Measurements from ENCODE around the gene PLAC8L1.

PLAC8L1 gene

GRCh38 chr5:146047396-146047795, 58.0 kb downstream of the PLAC8L1 start:
- in situ Hi-C loops (cut with MboI; ENCODE audit: low sequenced_read_pairs) = no loop called here

- in situ Hi-C loops (cut with MboI; ENCODE audit: low sequenced_read_pairs) = no loop called here
Observed at GRCh38 chr5:146043722-146044121, 61.7 kb downstream of the PLAC8L1 start.

- in situ Hi-C loops (cut with MboI; ENCODE audit: low sequenced_read_pairs) = no loop called here
Observed at GRCh38 chr5:146042628-146043279, 62.6 kb downstream of the PLAC8L1 start.

- in situ Hi-C loops (cut with MboI; ENCODE audit: low sequenced_read_pairs) = no loop called here
Observed at GRCh38 chr5:146041180-146041789, 64.1 kb downstream of the PLAC8L1 start.

GRCh38 chr5:146040527-146040926, 64.8 kb downstream of the PLAC8L1 start:
- in situ Hi-C loops (cut with MboI; ENCODE audit: low sequenced_read_pairs) = no loop called here

GRCh38 chr5:146039420-146039819, 66.0 kb downstream of the PLAC8L1 start:
- in situ Hi-C loops (cut with MboI; ENCODE audit: low sequenced_read_pairs) = no loop called here

GRCh38 chr5:146034605-146035004, 70.8 kb downstream of the PLAC8L1 start:
- in situ Hi-C loops (cut with MboI; ENCODE audit: low sequenced_read_pairs) = no loop called here

Measured in hTERT RPE-1 (cell line).